Endothelial cell of umbilical vein (primary cell): ENCODE data around the gene CMTM3. TPM values are rescaled to one million over a fixed set of nuclear protein-coding genes. Genes with fewer than 3 reads are reported as not detected.

Experiments
- BruUV-seq: library from RNA; stranded (reverse); fragments of 400-500 nt; replicated peaks from 2 replicates; lab custom pipeline; 2021; lab: Mats Ljungman, UMichigan
- CTCF ChIA-PET: fragments of 300-600, 350-600 bp; sonication (Branson Sonifier 250); formaldehyde crosslinking; loops from one replicate; lab custom pipeline; 2021; ENCODE audit warnings: antibody characterized with exemption, inconsistent platforms; lab: Charles Lee
- POLR2A ChIA-PET: fragments of 300-600, 350-600 bp; sonication (Branson Sonifier 250); formaldehyde crosslinking; loops from one replicate; lab custom pipeline; 2021; ENCODE audit warnings: antibody characterized with exemption, inconsistent platforms; lab: Charles Lee
- DNase-seq: peaks from one replicate; pipeline ENCODE4 v3.0.0-alpha.2; 2011; ENCODE audit warnings: low read depth, low spot score
- FAIRE-seq: peaks from 2 replicates; lab custom pipeline; 2011; peaks lifted over from hg19 to GRCh38; lab: Jason Lieb, UNC
- H2AFZ ChIP-seq: 2 replicates; pipeline ENCODE4 v1.6.0; 2012; ENCODE audit warnings: low read depth, low read length, control low read depth, inconsistent platforms
- H3K27ac ChIP-seq: 2 replicates; pipeline ENCODE4 v1.5.1; 2011; ENCODE audit warnings: low read depth, mild to moderate bottlenecking, control low read depth, low read length, moderate library complexity; ENCODE audit not compliant: insufficient read depth
- H3K27me3 ChIP-seq, 2 experiments: 2 replicates each; pipeline versions ENCODE4 v1.6.0 to v1.6.1; 2011; ENCODE audit warnings: low read length in 2 of 2, mixed read lengths in 1 of 2; ENCODE audit not compliant: control insufficient read depth in 2 of 2, insufficient read depth in 2 of 2
- H3K36me3 ChIP-seq, 2 experiments: 2 replicates in 1 of 2; 3 replicates in 1 of 2; pipeline ENCODE4 v1.5.1; 2011; ENCODE audit warnings: low read length in 2 of 2, mild to moderate bottlenecking in 1 of 2, moderate library complexity in 1 of 2; ENCODE audit not compliant: control insufficient read depth in 2 of 2, insufficient read depth in 2 of 2; ENCODE audit errors: extremely low read depth in 1 of 2
- H3K4me1 ChIP-seq: 3 replicates; pipeline ENCODE4 v1.5.1; 2011; ENCODE audit warnings: mild to moderate bottlenecking, low read length; ENCODE audit not compliant: control insufficient read depth, insufficient read depth; ENCODE audit errors: extremely low read depth
- H3K4me2 ChIP-seq: 2 replicates; pipeline ENCODE4 v1.6.1; 2011; ENCODE audit warnings: low read length, control low read depth, mixed read lengths; ENCODE audit not compliant: insufficient read depth
- H3K4me3 ChIP-seq, 3 experiments: fragments of 200-600 bp in 1 of 3; sonication (generic), shearing (Covaris generic) in 1 of 3; replicated peaks in 1 of 3; 2 replicates each; pipeline ENCODE4 v1.5.1; 2011 to 2016; ENCODE audit warnings: control low read depth in 3 of 3, low read length in 3 of 3, mild to moderate bottlenecking in 2 of 3, inconsistent platforms in 1 of 3, low read depth in 1 of 3, moderate library complexity in 1 of 3; ENCODE audit not compliant: insufficient read depth in 1 of 3
- H3K79me2 ChIP-seq: 2 replicates; pipeline ENCODE4 v1.6.0; 2012; ENCODE audit warnings: low read length, inconsistent platforms; ENCODE audit not compliant: control insufficient read depth, insufficient read depth
- H3K9ac ChIP-seq: replicated peaks from 2 replicates; pipeline ENCODE3; 2011; ENCODE audit warnings: low read length, control low read depth; ENCODE audit not compliant: insufficient read depth; ENCODE audit errors: extremely low read depth
- H3K9me1 ChIP-seq: replicated peaks from 3 replicates; pipeline ENCODE4 v1.6.0; 2011; ENCODE audit warnings: mild to moderate bottlenecking, low read length; ENCODE audit not compliant: control insufficient read depth, insufficient read depth; ENCODE audit errors: extremely low read depth
- H3K9me3 ChIP-seq: replicated peaks from 2 replicates; pipeline ENCODE4 v1.5.1; 2012; ENCODE audit warnings: low read length, inconsistent platforms; ENCODE audit not compliant: control insufficient read depth, insufficient read depth
- H4K20me1 ChIP-seq: replicated peaks from 2 replicates; pipeline ENCODE3; 2011; ENCODE audit warnings: mild to moderate bottlenecking, low read length; ENCODE audit not compliant: control insufficient read depth, insufficient read depth; ENCODE audit errors: extremely low read depth
- EZH2 ChIP-seq: IDR thresholded peaks from 2 replicates; pipeline ENCODE4 v1.6.1; 2012; ENCODE audit warnings: borderline replicate concordance, low read depth, mild to moderate bottlenecking, moderate library complexity, low read length, inconsistent platforms; ENCODE audit not compliant: severe bottlenecking
- FOS ChIP-seq: IDR thresholded peaks from 2 replicates; pipeline ENCODE4 v1.6.1; 2011; ENCODE audit warnings: mild to moderate bottlenecking, low read length, moderate library complexity, borderline replicate concordance; ENCODE audit not compliant: insufficient read depth
- GATA2 ChIP-seq: IDR thresholded peaks from 2 replicates; pipeline ENCODE4 v1.7.0; 2011; ENCODE audit warnings: low read depth, mild to moderate bottlenecking, moderate library complexity, mixed read lengths, low read length; ENCODE audit not compliant: insufficient read length, insufficient read depth
- JUN ChIP-seq: IDR thresholded peaks from 2 replicates; pipeline ENCODE4 v1.6.1; 2011; ENCODE audit warnings: borderline replicate concordance, low read depth; ENCODE audit not compliant: insufficient read length, insufficient read depth
- MYC ChIP-seq: IDR thresholded peaks from one replicate; pipeline ENCODE4 v1.6.1; 2011; ENCODE audit warnings: mild to moderate bottlenecking, low read depth, low read length
- POLR2A ChIP-seq: IDR thresholded peaks from 2 replicates; pipeline ENCODE4 v1.6.1; 2012; ENCODE audit warnings: low read depth, mild to moderate bottlenecking, control low read depth, low read length
- POLR2AphosphoS5 ChIP-seq: IDR thresholded peaks from 2 replicates; pipeline ENCODE4 v1.6.1; 2012; ENCODE audit warnings: low read depth, mild to moderate bottlenecking, control low read depth, low read length, moderate library complexity; ENCODE audit not compliant: insufficient read depth
- dilution Hi-C: fragments of 300-500 bp; cut with MboI; formaldehyde crosslinking; loops from one replicate; pipeline ENCODE4 v1.15.0; 2019; ENCODE audit warnings: low sequenced_read_pairs; ENCODE audit not compliant: extremely low pct_ligation_motif_present
- intact Hi-C: fragments of 100-400 bp; cut with micrococcal nuclease; formaldehyde crosslinking; loops from one replicate; pipeline ENCODE4 v1.10.0; 2022
- polyA plus RNA-seq, 4 experiments: library from polyadenylated mRNA; depleted of rRNA in 3 of 4; stranded (reverse) in 3 of 4; unstranded in 1 of 4; fragments of >200 nt; gene quantifications; 2 replicates each; pipeline versions ENCODE4 v1.2.1 to v1.2.3, GENCODE V29; 2011 to 2012; ENCODE audit warnings: missing spikeins in 1 of 4
- total RNA-seq: library from RNA; stranded (reverse); gene quantifications from 2 replicates; pipeline ENCODE4 v1.2.3, GENCODE V29; 2021
- TF ChIP-seq, protein P1 (sequence below): IDR thresholded peaks from 2 replicates; pipeline ENCODE4 v1.6.1; 2011; ENCODE audit not compliant: insufficient read depth, insufficient read length
- TF ChIP-seq, protein P2 (sequence below), 2 donors: IDR thresholded peaks; 1 replicate in 1 of 2; 2 replicates in 1 of 2; pipeline ENCODE4 v1.5.1; 2011; ENCODE audit warnings: low read length in 2 of 2, mild to moderate bottlenecking in 2 of 2, moderate library complexity in 2 of 2, control low read depth in 1 of 2, inconsistent platforms in 1 of 2, low read depth in 1 of 2; ENCODE audit not compliant: insufficient read depth in 1 of 2; ENCODE audit errors: extremely low read depth in 1 of 2

CMTM3 gene
- total and polyA plus RNA-seq, 2 donors (not counting 3 experiments of a cell fraction or from before 2014, with no cell fraction given) = 83.6 to 86.2 TPM

DNA sequence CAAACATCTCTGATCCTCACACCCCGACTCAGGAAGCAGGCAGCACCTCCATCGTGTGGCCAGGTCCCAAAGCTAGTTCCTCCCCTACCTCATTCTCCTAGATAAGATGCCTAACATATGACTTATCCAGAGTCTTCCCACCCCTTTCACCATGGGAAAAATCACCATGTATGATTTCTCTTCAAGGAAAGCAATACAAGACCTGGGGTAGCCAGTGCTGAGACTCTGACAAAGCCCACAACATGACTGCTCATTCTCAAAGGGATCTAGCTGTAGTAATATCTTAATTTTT lies 46.9 kb downstream of the CMTM3 start:
- FAIRE-seq (no peak), DNase-seq (no peak)
- dilution Hi-C loops (no loop called here), intact Hi-C loops (loop anchor here (5.0 kb wide), 1 partner anchor 244 kb away; no protein-coding TSS in a partner anchor)
- no peak overlapping the region for H3K27ac ChIP-seq
- H3K9me1 ChIP-seq = no peaks in the 10 kb centered on the region
- no peak overlapping the region for H3K4me2 ChIP-seq
- no peaks in the 10 kb centered on the region for H3K79me2 ChIP-seq
- no peaks in the 10 kb centered on the region for H4K20me1 ChIP-seq
- POLR2A ChIA-PET = interaction anchor here (1.6 kb wide), 1 partner anchor 10 kb away, joined by 6 read pairs; no protein-coding TSS in a partner anchor
- no TSS peak for BruUV-seq
- no peaks in the 10 kb centered on the region for H3K27me3 ChIP-seq
- no peak for TF ChIP-seq FOS
- TF ChIP-seq MYC = no peak
- TF ChIP-seq, protein P1, sequence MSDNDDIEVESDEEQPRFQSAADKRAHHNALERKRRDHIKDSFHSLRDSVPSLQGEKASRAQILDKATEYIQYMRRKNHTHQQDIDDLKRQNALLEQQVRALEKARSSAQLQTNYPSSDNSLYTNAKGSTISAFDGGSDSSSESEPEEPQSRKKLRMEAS = no peak
- TF ChIP-seq GATA2 = no peak
- no peak for TF ChIP-seq POLR2A
- TF ChIP-seq JUN = no peak
- TF ChIP-seq POLR2AphosphoS5 = no peak
- TF ChIP-seq, protein P2, sequence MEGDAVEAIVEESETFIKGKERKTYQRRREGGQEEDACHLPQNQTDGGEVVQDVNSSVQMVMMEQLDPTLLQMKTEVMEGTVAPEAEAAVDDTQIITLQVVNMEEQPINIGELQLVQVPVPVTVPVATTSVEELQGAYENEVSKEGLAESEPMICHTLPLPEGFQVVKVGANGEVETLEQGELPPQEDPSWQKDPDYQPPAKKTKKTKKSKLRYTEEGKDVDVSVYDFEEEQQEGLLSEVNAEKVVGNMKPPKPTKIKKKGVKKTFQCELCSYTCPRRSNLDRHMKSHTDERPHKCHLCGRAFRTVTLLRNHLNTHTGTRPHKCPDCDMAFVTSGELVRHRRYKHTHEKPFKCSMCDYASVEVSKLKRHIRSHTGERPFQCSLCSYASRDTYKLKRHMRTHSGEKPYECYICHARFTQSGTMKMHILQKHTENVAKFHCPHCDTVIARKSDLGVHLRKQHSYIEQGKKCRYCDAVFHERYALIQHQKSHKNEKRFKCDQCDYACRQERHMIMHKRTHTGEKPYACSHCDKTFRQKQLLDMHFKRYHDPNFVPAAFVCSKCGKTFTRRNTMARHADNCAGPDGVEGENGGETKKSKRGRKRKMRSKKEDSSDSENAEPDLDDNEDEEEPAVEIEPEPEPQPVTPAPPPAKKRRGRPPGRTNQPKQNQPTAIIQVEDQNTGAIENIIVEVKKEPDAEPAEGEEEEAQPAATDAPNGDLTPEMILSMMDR (IDR thresholded peaks at IDR 0.05; ENCODE audit: extremely low read depth in 1 of 2, insufficient read depth in 1 of 2, low read depth in 1 of 2, low read length in 2 of 2) = no peak
- TF ChIP-seq EZH2 = no peak
- no peak overlapping the region for H3K9ac ChIP-seq
- CTCF ChIA-PET = interaction anchor here (0.7 to 3.9 kb wide), 49 partner anchors 8 to 244 kb away, joined by 3 to 120 read pairs (median 5); partner anchors contain the start of genes CMTM4, DYNC1LI2 and NAE1
- no peak overlapping the region for H3K4me3 ChIP-seq
- H3K9me3 ChIP-seq = no peaks in the 10 kb centered on the region
- no peaks in the 10 kb centered on the region for H3K4me1 ChIP-seq
- peak overlapping the region; percentile 0 for H2AFZ ChIP-seq
- H3K36me3 ChIP-seq = no peaks in the 10 kb centered on the region
